Effector memory CD8-positive, alpha-beta T cell (primary cell): Measurements from ENCODE around the gene CLDN12.

Source experiments
- ATAC-seq: fragments of 150-1000 bp; cut with Tn5 transposase; replicated peaks from 2 replicates; pipeline ENCODE4 v1.10.0; 2021; ENCODE audit warnings: mild to moderate bottlenecking, moderate library complexity
- DNase-seq, 3 experiments: peaks; one replicate each; pipeline ENCODE4 v3.0.0; 2021
- H3K27ac Mint-ChIP-seq, 2 donors: one replicate each; pipeline ENCODE4 v1.8.0; 2022; ENCODE audit warnings: mild to moderate bottlenecking in 2 of 2, mixed read lengths in 2 of 2, moderate library complexity in 2 of 2
- H3K27me3 Mint-ChIP-seq, 2 donors: one replicate each; pipeline ENCODE4 v1.8.0; 2022; ENCODE audit warnings: mixed read lengths in 2 of 2
- H3K36me3 Mint-ChIP-seq: one replicate; pipeline ENCODE4 v1.8.0; 2022; ENCODE audit warnings: mild to moderate bottlenecking, moderate library complexity, mixed read lengths; ENCODE audit not compliant: insufficient read depth
- H3K4me1 Mint-ChIP-seq, 2 donors: one replicate each; pipeline ENCODE4 v1.8.0; 2022; ENCODE audit warnings: low read depth in 2 of 2, mixed read lengths in 2 of 2
- H3K4me3 Mint-ChIP-seq, 2 donors: one replicate each; pipeline ENCODE4 v1.8.0; 2022; ENCODE audit warnings: mild to moderate bottlenecking in 2 of 2, mixed read lengths in 2 of 2, moderate library complexity in 2 of 2
- H3K9me3 Mint-ChIP-seq, 2 donors: one replicate each; pipeline ENCODE4 v1.8.0; 2022; ENCODE audit warnings: mixed read lengths in 2 of 2
- total RNA-seq, 9 experiments: gene quantifications; one replicate each; lab custom pipeline; 2026; lab: John Stamatoyannopoulos, UW

CLDN12 gene
- total RNA-seq, result 1.3 to 4.3 (median 2.1) reads per million in 9 experiments

DNA sequence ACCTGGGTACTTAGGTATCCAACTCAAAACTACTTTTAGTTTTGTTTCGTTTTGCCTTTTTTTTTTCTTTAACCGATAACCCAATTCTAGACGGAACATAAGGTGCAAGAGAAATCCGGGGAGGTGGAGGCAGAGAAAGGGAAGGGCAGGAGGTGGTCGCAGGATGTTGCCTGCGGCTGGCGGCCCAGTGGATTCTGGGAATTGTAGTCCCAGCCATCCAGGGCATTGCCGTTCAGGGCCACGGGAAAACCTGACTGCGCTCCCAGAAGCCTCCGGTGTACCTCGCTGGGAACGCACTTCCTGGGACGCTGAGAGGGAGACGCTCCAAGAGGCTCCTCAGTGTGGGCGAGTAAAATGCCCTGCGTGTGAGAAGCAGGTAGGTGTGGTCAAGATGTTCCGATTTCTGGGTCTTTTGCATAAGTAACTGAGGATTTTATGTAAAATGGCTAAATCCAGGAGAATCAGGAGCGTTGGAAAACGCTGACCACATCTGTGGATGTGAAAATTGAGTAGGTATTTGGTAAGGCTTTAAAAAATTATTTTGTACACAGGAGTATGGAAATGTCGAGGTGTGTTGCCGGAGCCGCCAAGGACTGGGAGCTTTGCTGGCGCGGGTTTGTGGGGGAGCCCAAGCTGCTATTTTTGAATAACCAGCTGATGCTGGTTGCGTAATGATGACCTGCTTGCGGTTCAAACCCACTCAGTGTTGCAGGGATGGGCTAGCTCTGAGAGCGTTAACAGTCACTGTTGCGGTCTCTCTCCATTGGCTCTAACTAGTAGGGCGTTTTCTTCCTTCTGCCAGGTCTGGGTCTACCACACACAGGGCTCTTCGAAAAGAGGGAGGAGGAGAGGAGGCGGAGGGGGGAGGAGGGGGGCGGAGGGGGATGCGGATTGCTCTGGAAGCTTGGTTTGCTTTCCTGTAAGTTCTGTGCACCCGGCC, at the start of gene CLDN12:
TSS of gene CLDN12 (plus strand) at position 288 of the 940 bp plus-strand sequence. CDS start 9,216 bp downstream, outside the sequence.
- Mint-ChIP-seq H3K36me3 (peaks cover 9% of the 10 kb centered on the region), H3K4me3 (peak within 1 kb of the TSS; percentile 98), H3K27ac (peak within 1 kb of the TSS; percentile 98 to 99), H3K27me3 (no peaks in the 10 kb centered on the region), H3K4me1 (peaks cover 11 to 20% of the 10 kb centered on the region in 2 donors), H3K9me3 (no peaks in the 10 kb centered on the region)
- ATAC-seq (peak; percentile 96), DNase-seq (peak; percentile 74 to 76 (median 74))

GRCh38 chr7:90383422-90383821, 19.8 kb upstream of the CLDN12 start:
- no peak for DNase-seq
- Mint-ChIP-seq H3K4me1 (no peaks in the 10 kb centered on the region), H3K9me3 (no peaks in the 10 kb centered on the region), H3K4me3 (no peak overlapping the region), H3K27ac (no peak overlapping the region), H3K27me3 (no peaks in the 10 kb centered on the region), H3K36me3 (peaks cover 68% of the 10 kb centered on the region)
- ATAC-seq, result no peak

GRCh38 chr7:90383861-90384260, 19.4 kb upstream of the CLDN12 start:
- H3K36me3 Mint-ChIP-seq, result peaks cover 64% of the 10 kb centered on the region
- no peaks in the 10 kb centered on the region for H3K27me3 Mint-ChIP-seq
- H3K9me3 Mint-ChIP-seq, result no peaks in the 10 kb centered on the region
- no peaks in the 10 kb centered on the region for H3K4me1 Mint-ChIP-seq
- DNase-seq (no peak), ATAC-seq (no peak)
- peak overlapping the region in 1 of 2 donors; percentile 13 for H3K27ac Mint-ChIP-seq
- no peak overlapping the region for H3K4me3 Mint-ChIP-seq

DNA sequence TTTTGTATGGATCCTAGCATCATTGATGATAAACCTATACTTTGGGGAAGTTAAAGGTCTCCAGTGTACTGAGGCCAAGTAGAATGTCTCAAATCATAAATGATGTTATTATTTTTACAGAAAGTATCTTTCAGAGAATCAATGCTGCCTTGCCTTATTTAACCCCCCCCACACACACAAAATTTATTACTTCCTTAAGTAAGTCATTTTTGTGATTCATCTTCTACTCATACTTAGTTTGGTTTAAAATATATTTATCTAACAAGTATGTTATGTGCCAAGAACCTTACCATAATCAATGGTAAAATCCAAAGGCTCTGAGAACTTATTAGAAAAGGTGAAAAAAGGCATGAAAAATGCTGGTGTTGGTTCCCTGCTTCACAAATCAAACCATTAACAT, 18.8 kb upstream of the CLDN12 start:
- Mint-ChIP-seq H3K36me3 (peaks cover 61% of the 10 kb centered on the region), H3K27me3 (no peaks in the 10 kb centered on the region), H3K9me3 (no peaks in the 10 kb centered on the region), H3K4me1 (no peaks in the 10 kb centered on the region), H3K4me3 (no peak overlapping the region), H3K27ac (peak overlapping the region in 1 of 2 donors; percentile 13)
- ATAC-seq (no peak), DNase-seq (no peak)

DNA sequence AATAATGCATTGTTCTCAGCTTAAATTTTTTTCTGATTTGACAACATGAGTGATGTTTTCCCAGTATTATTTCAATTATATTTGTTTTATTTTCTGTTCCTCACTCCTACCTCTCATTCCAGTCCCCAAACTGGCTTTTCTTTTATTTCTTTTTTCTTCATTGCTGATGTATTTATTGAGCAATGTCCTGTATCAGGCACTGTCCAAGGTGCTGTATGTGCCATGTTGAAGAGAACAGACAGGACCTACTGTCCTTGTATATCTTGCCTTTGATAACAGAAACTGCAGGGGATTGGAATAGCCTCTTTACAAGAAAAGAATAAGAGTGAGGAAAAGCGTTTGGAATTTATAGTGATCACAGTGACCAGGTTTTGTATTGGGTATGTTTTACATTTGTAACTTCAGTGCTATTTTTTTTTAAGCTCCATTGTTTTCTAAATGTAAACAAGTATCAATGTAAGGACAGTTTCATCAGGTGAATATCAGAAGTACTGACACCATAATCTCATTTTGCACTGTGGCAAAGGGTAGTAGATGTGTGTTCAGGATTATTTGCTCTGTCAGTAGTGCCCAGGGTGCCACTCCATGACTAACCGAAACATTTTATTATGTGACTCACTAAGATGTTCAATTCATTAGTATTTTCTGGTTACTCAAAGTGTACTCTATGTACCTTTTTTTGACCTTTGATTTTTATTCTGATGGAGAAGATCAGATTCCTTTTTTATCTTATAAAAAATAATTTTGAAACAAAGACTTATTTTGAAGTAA, 15.6 kb upstream of the CLDN12 start:
- no peak overlapping the region for H3K27ac Mint-ChIP-seq
- H3K9me3 Mint-ChIP-seq, result no peaks in the 10 kb centered on the region
- no peak overlapping the region for H3K4me3 Mint-ChIP-seq
- H3K4me1 Mint-ChIP-seq, result no peaks in the 10 kb centered on the region
- H3K36me3 Mint-ChIP-seq, result peaks cover 40% of the 10 kb centered on the region
- DNase-seq (no peak), ATAC-seq (no peak)
- H3K27me3 Mint-ChIP-seq, result no peaks in the 10 kb centered on the region

DNA sequence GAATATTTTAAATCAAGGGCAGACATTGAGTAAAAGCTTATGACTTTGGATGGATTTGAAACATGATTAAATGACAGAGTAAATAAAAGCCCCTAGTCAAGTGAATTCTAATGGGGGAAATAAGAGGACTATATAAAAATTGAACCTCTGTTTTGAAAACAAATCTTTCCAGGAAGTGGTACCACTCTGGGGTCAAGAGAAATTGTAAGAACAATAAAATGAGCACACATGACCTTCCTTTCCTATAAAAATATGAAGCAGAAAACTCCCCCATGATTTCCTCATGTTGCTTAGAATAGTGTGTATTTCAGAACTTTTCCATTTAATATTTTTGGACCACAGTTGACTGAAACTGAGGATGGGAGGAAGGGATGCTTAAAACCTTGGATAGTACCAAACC, 12.3 kb upstream of the CLDN12 start:
- no peaks in the 10 kb centered on the region for H3K4me1 Mint-ChIP-seq
- H3K4me3 Mint-ChIP-seq, result no peak overlapping the region
- DNase-seq, result no peak

DNA sequence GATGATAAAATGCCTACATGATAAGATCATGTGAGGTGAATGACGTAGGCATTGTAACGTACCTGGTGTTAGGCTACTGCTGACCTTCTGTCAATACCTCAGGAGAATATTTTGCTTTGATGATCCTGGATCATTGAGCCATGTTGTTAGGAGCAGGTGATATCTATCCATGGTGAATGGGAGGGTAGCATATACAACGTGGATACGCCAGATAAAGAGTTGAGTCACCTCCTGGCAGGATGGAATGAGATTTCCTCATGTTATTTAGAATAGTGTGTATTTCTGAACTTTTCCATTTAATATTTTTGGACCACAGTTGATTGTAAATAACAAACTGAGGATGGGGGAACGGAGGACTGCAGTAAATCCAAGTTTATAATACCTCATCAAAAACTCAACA, 11.8 kb upstream of the CLDN12 start:
- Mint-ChIP-seq H3K4me3 (no peak overlapping the region), H3K27me3 (no peaks in the 10 kb centered on the region), H3K9me3 (peaks cover 1 to 6% of the 10 kb centered on the region in 2 donors), H3K27ac (no peak overlapping the region), H3K4me1 (no peaks in the 10 kb centered on the region), H3K36me3 (peaks cover 6% of the 10 kb centered on the region)
- no peak for ATAC-seq
- DNase-seq, result no peak

More for the DNA sequence above, 12.3 kb upstream of the CLDN12 start:
- Mint-ChIP-seq H3K36me3 (peaks cover 12% of the 10 kb centered on the region), H3K9me3 (peaks cover 1 to 6% of the 10 kb centered on the region in 2 donors), H3K27me3 (no peaks in the 10 kb centered on the region), H3K27ac (no peak overlapping the region)
- ATAC-seq, result no peak

- Mint-ChIP-seq H3K9me3 (peaks cover 1 to 6% of the 10 kb centered on the region in 2 donors), H3K36me3 (no peaks in the 10 kb centered on the region), H3K4me1 (no peaks in the 10 kb centered on the region), H3K4me3 (no peak overlapping the region), H3K27ac (no peak overlapping the region), H3K27me3 (no peaks in the 10 kb centered on the region)
- DNase-seq (no peak), ATAC-seq (no peak)
Measured at GRCh38 chr7:90396420-90396819, 6.8 kb upstream of the CLDN12 start.

- no peak for DNase-seq
- peaks cover 9% of the 10 kb centered on the region for H3K36me3 Mint-ChIP-seq
- no peaks in the 10 kb centered on the region for H3K9me3 Mint-ChIP-seq
- H3K27ac Mint-ChIP-seq, result peak overlapping the region in 1 of 2 donors; percentile 65
- no peak overlapping the region for H3K4me3 Mint-ChIP-seq
- no peaks in the 10 kb centered on the region for H3K27me3 Mint-ChIP-seq
- no peak for ATAC-seq
- H3K4me1 Mint-ChIP-seq, result peaks cover 11 to 20% of the 10 kb centered on the region in 2 donors
Measured at GRCh38 chr7:90401989-90402388, 1.3 kb upstream of the CLDN12 start.

DNA sequence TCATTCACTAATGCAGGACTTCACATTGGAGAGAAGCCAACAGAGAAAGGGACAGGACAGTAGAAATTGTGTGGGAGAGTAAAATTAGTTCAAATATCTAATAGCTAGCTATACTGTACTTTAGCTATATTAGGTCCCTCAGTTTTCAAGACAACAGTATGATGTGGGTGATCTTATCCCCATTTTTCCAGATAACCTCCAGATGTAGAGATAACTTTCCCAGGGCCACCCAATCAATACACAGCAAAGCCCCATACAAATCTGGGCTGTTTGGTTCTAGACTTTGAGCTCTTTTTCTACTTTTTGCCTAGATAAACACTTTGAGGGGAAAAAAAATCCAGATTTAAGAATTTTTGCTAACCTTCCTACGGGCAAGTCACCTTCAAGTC, 482 bp upstream of the CLDN12 start:
- Mint-ChIP-seq H3K4me3 (peak overlapping the region; percentile 98), H3K27me3 (no peaks in the 10 kb centered on the region)

GRCh38 chr7:90404777-90405176, 1.5 kb downstream of the CLDN12 start:
- peaks cover 11 to 20% of the 10 kb centered on the region in 2 donors for H3K4me1 Mint-ChIP-seq
- H3K27me3 Mint-ChIP-seq, result no peaks in the 10 kb centered on the region
- ATAC-seq (no peak), DNase-seq (no peak)
- peak overlapping the region in 1 of 2 donors; percentile 99 for H3K27ac Mint-ChIP-seq
- peaks cover 9% of the 10 kb centered on the region for H3K36me3 Mint-ChIP-seq
- peak overlapping the region in 1 of 2 donors; percentile 98 for H3K4me3 Mint-ChIP-seq
- H3K9me3 Mint-ChIP-seq, result no peaks in the 10 kb centered on the region

More for the DNA sequence above, 482 bp upstream of the CLDN12 start:
- ATAC-seq (no peak), DNase-seq (no peak)
- H3K27ac Mint-ChIP-seq, result peak overlapping the region; percentile 98 to 99
- peaks cover 11 to 20% of the 10 kb centered on the region in 2 donors for H3K4me1 Mint-ChIP-seq
- no peaks in the 10 kb centered on the region for H3K9me3 Mint-ChIP-seq
- peaks cover 9% of the 10 kb centered on the region for H3K36me3 Mint-ChIP-seq

DNA sequence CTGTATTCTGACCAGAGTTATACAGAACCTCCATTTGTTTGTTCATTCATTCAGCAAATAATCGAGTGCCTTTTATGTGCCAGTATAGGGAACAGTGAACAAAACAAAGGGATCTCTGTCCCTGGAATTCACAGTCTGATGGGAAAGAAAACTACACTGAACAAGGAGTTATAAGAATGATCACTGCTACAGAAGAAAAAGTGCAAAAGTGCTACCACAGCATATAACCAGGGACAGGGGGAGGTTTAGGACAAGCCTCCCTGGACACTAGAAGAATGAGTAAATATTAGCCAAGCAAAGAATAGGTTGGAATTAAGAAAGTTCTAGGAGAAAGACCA, 4.2 kb downstream of the CLDN12 start:
- ATAC-seq, result no peak
- no peak overlapping the region for H3K4me3 Mint-ChIP-seq
- H3K4me1 Mint-ChIP-seq, result peaks cover 11 to 19% of the 10 kb centered on the region in 2 donors
- no peaks in the 10 kb centered on the region for H3K27me3 Mint-ChIP-seq
- peaks cover 9% of the 10 kb centered on the region for H3K36me3 Mint-ChIP-seq
- no peak for DNase-seq
- no peak overlapping the region for H3K27ac Mint-ChIP-seq
- no peaks in the 10 kb centered on the region for H3K9me3 Mint-ChIP-seq

DNA sequence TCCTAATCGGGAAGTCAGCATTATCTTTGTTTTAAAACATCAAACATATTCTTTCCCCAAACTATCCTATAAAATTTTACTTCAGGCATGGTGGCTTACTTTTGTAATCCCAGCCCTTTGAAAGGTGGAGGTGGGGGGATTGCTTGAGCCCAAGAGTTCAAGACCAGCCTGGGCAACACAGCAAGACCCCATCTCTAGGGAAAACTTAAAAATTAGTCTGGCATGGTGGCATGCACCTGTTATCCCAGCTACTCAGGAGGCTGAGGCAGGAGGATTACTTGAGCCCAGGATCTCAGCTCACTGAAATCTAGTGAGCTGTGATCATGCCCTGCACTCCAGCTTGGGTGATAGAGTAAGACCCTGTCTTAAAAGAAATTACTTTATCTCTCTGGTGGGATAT, 4.9 kb downstream of the CLDN12 start:
- Mint-ChIP-seq H3K4me1 (peaks cover 9 to 12% of the 10 kb centered on the region in 2 donors), H3K27ac (no peak overlapping the region), H3K27me3 (no peaks in the 10 kb centered on the region), H3K9me3 (no peaks in the 10 kb centered on the region), H3K36me3 (peaks cover 7% of the 10 kb centered on the region), H3K4me3 (no peak overlapping the region)
- ATAC-seq (no peak), DNase-seq (no peak)
